HEK293 (cell line): ENCODE data around the gene PRDX3.
A peak's percentile ranks its signal among the peaks of the same experiment; 100 is the strongest.

Experiments used
- MZF1 ChIP-seq: fragments of 450-650 bp; formaldehyde crosslinking; IDR thresholded peaks from 2 replicates; pipeline ENCODE4 v1.5.1; 2017; ENCODE audit warnings: missing biosample characterization, missing genetic modification characterization, borderline replicate concordance
- OVOL3 ChIP-seq: fragments of 450-650 bp; formaldehyde crosslinking; IDR thresholded peaks from 2 replicates; pipeline ENCODE4 v1.5.1; 2016; ENCODE audit warnings: missing biosample characterization, missing genetic modification characterization
- PATZ1 ChIP-seq: fragments of 450-650 bp; formaldehyde crosslinking; IDR thresholded peaks from 2 replicates; pipeline ENCODE4 v1.5.1; 2016; ENCODE audit warnings: missing biosample characterization, missing genetic modification characterization
- ZBTB20 ChIP-seq: fragments of 450-650 bp; formaldehyde crosslinking; IDR thresholded peaks from 2 replicates; pipeline ENCODE4 v1.5.1; 2016; ENCODE audit warnings: missing biosample characterization, missing genetic modification characterization
- ZFHX2 ChIP-seq: fragments of 450-650 bp; formaldehyde crosslinking; conservative IDR thresholded peaks from 2 replicates; pipeline ENCODE4 v1.5.1; 2016; ENCODE audit warnings: missing biosample characterization, missing genetic modification characterization
- ZNF112 ChIP-seq: fragments of 450-650 bp; formaldehyde crosslinking; IDR thresholded peaks from 2 replicates; pipeline ENCODE4 v1.5.0; 2017; ENCODE audit warnings: missing biosample characterization, missing genetic modification characterization
- ZNF184 ChIP-seq: fragments of 450-650 bp; IDR thresholded peaks from 2 replicates; pipeline ENCODE4 v1.5.1; 2018; ENCODE audit warnings: missing biosample characterization, mild to moderate bottlenecking, missing genetic modification characterization
- ZNF2 ChIP-seq: fragments of 450-650 bp; formaldehyde crosslinking; IDR thresholded peaks from 2 replicates; pipeline ENCODE4 v1.5.1; 2016; ENCODE audit warnings: missing biosample characterization, missing genetic modification characterization
- ZNF221 ChIP-seq: fragments of 450-650 bp; formaldehyde crosslinking; IDR thresholded peaks from 2 replicates; pipeline ENCODE4 v1.5.1; 2017; ENCODE audit warnings: missing biosample characterization, missing genetic modification characterization, borderline replicate concordance
- ZNF394 ChIP-seq: fragments of 450-650 bp; formaldehyde crosslinking; IDR thresholded peaks from 2 replicates; pipeline ENCODE4 v1.5.1; 2016; ENCODE audit warnings: missing biosample characterization, missing genetic modification characterization, mild to moderate bottlenecking, moderate library complexity, borderline replicate concordance
- ZNF423 ChIP-seq: fragments of 450-650 bp; formaldehyde crosslinking; IDR thresholded peaks from 2 replicates; pipeline ENCODE4 v1.5.1; 2016; ENCODE audit warnings: missing biosample characterization, missing genetic modification characterization
- ZNF518A ChIP-seq: fragments of 450-650 bp; formaldehyde crosslinking; conservative IDR thresholded peaks from 2 replicates; pipeline ENCODE4 v1.5.1; 2016; ENCODE audit warnings: low read depth, missing biosample characterization, missing genetic modification characterization
- ZNF555 ChIP-seq: fragments of 450-650 bp; formaldehyde crosslinking; conservative IDR thresholded peaks from 2 replicates; pipeline ENCODE4 v1.5.1; 2017; ENCODE audit warnings: missing biosample characterization, mild to moderate bottlenecking, missing genetic modification characterization, inconsistent platforms
- ZNF561 ChIP-seq: fragments of 450-650 bp; IDR thresholded peaks from 2 replicates; pipeline ENCODE4 v1.5.1; 2018; ENCODE audit warnings: missing biosample characterization, missing genetic modification characterization, borderline replicate concordance
- ZNF596 ChIP-seq: fragments of 450-650 bp; IDR thresholded peaks from 2 replicates; pipeline ENCODE4 v1.5.0; 2018; ENCODE audit warnings: missing biosample characterization, mild to moderate bottlenecking, missing genetic modification characterization, moderate library complexity
- ZNF610 ChIP-seq: fragments of 450-650 bp; formaldehyde crosslinking; IDR thresholded peaks from 2 replicates; pipeline ENCODE4 v1.5.1; 2016; ENCODE audit warnings: missing biosample characterization, missing genetic modification characterization, borderline replicate concordance
- ZNF623 ChIP-seq: fragments of 450-650 bp; formaldehyde crosslinking; IDR thresholded peaks from 2 replicates; pipeline ENCODE4 v1.5.1; 2016; ENCODE audit warnings: missing biosample characterization, missing genetic modification characterization
- ZNF639 ChIP-seq: fragments of 450-650 bp; formaldehyde crosslinking; IDR thresholded peaks from 2 replicates; pipeline ENCODE4 v1.5.1; 2016; ENCODE audit warnings: missing biosample characterization, missing genetic modification characterization
- ZNF654 ChIP-seq: fragments of 450-650 bp; formaldehyde crosslinking; IDR thresholded peaks from 2 replicates; pipeline ENCODE4 v1.5.1; 2016; ENCODE audit warnings: low read depth, missing biosample characterization, missing genetic modification characterization
- ZNF837 ChIP-seq: fragments of 450-650 bp; formaldehyde crosslinking; IDR thresholded peaks from 2 replicates; pipeline ENCODE4 v1.5.1; 2016; ENCODE audit warnings: missing biosample characterization, missing genetic modification characterization

The PRDX3 gene

GRCh38 chr10:119139464-119140067 lies 39.0 kb downstream of the PRDX3 start (continued):
- TF ChIP-seq ZNF423 (tag by site-specific recombination) = no peak
- peak; percentile 81 for TF ChIP-seq ZNF654 (tag by site-specific recombination)
- 0 out of 2 replicates have a peak, but pooled peaks have one; percentile 21 for TF ChIP-seq PATZ1
- no peak for TF ChIP-seq MZF1 (tag by site-specific recombination)
- no peak for TF ChIP-seq ZNF610 (tag by site-specific recombination)
- no peak for TF ChIP-seq ZNF394 (tag by site-specific recombination)
- TF ChIP-seq ZBTB20 (tag by site-specific recombination) = no peak
- peak; percentile 14; the same call in 1 of the 2 replicates for TF ChIP-seq ZFHX2 (tag by site-specific recombination)
- TF ChIP-seq ZNF112 (tag by site-specific recombination) = no peak
- TF ChIP-seq ZNF555 (tag by site-specific recombination) = no peak
- TF ChIP-seq ZNF518A (tag by site-specific recombination) = no peak
- TF ChIP-seq ZNF623 = no peak
- no peak for TF ChIP-seq ZNF837 (tag by site-specific recombination)
- TF ChIP-seq ZNF639 = no peak
- no peak for TF ChIP-seq ZNF561 (tag by site-specific recombination)
- no peak for TF ChIP-seq ZNF221 (tag by site-specific recombination)
- no peak for TF ChIP-seq ZNF596
- TF ChIP-seq OVOL3 (tag by site-specific recombination) = no peak
- peak; percentile 98 for TF ChIP-seq ZNF2 (tag by site-specific recombination)
- TF ChIP-seq ZNF184 (tag by site-specific recombination) = no peak
